GM19238 (cell line): ENCODE results near the gene MCAM.

ENCODE experiments used
- DNase-seq: peaks from one replicate; pipeline ENCODE4 v3.0.0; 2011; ENCODE audit warnings: low spot score; ENCODE audit not compliant: insufficient read length

Gene MCAM

GRCh38 chr11:119332111-119332765, 15.3 kb upstream of the MCAM start:
- DNase-seq = no peak

- no peak for DNase-seq
Measured at GRCh38 chr11:119330237-119330636, 13.3 kb upstream of the MCAM start.

GRCh38 chr11:119329320-119329719, 12.4 kb upstream of the MCAM start:
- DNase-seq = no peak

GRCh38 chr11:119324189-119324588, 7.3 kb upstream of the MCAM start:
- DNase-seq = no peak

GRCh38 chr11:119323532-119324033, 6.7 kb upstream of the MCAM start:
- DNase-seq = no peak

GRCh38 chr11:119322921-119323531, 6.1 kb upstream of the MCAM start:
- no peak for DNase-seq

- DNase-seq = no peak
Measured at GRCh38 chr11:119322360-119322739, 5.4 kb upstream of the MCAM start.

GRCh38 chr11:119320776-119321524, 4.0 kb upstream of the MCAM start:
- DNase-seq = peak; percentile 81

- DNase-seq = no peak
Measured at GRCh38 chr11:119320240-119320775, 3.4 kb upstream of the MCAM start.

- DNase-seq = no peak
Measured at GRCh38 chr11:119319700-119320239, 2.8 kb upstream of the MCAM start.

- DNase-seq = no peak
Measured at GRCh38 chr11:119319136-119319699, 2.3 kb upstream of the MCAM start.

- no peak for DNase-seq
Measured at GRCh38 chr11:119318240-119319135, 1.6 kb upstream of the MCAM start.

- DNase-seq = no peak
Measured at GRCh38 chr11:119317592-119318239, 786 bp upstream of the MCAM start.

- no peak for DNase-seq
Measured at GRCh38 chr11:119316016-119316728, 758 bp downstream of the MCAM start.

- no peak for DNase-seq
Measured at GRCh38 chr11:119315131-119316015, 1.6 kb downstream of the MCAM start.

- no peak for DNase-seq
Measured at GRCh38 chr11:119314726-119315125, 2.2 kb downstream of the MCAM start.

- no peak for DNase-seq
Measured at GRCh38 chr11:119310682-119311052, 6.3 kb downstream of the MCAM start.

- DNase-seq = no peak
Measured at GRCh38 chr11:119309953-119310681, 6.8 kb downstream of the MCAM start.
